IMR-90 (cell line): ENCODE results near the gene NRDC. TPM values are rescaled to one million over a fixed set of nuclear protein-coding genes. Genes with fewer than 3 reads are reported as not detected.

ENCODE experiments used
- ATAC-seq: fragments of 200-7000 bp; cut with Tn5 transposase; 2 replicates; pipeline ENCODE4 v1.9.1; 2020; ENCODE audit warnings: low read depth, mild to moderate bottlenecking, moderate library complexity
- BruUV-seq: library from RNA; stranded (reverse); fragments of 400-500 nt; replicated peaks from 2 replicates; lab custom pipeline; 2021; lab: Mats Ljungman, UMichigan
- CTCF ChIA-PET: fragments of 300-600 bp; formaldehyde crosslinking; extraction: SDS; loops from one replicate; lab custom pipeline; 2021; ENCODE audit warnings: antibody characterized with exemption; lab: Yijun Ruan, JAX
- POLR2A ChIA-PET: fragments of 300-600 bp; sonication (Branson Sonifier 250); formaldehyde crosslinking; loops from one replicate; lab custom pipeline; 2022; ENCODE audit warnings: antibody characterized with exemption; ENCODE audit not compliant: unreplicated experiment; lab: Charles Lee
- DNase-seq: peaks from one replicate; pipeline ENCODE4 v3.0.0; 2013
- H2AFZ ChIP-seq: replicated peaks from 2 replicates; pipeline ENCODE3; 2013; ENCODE audit warnings: low read length, mild to moderate bottlenecking; ENCODE audit not compliant: poor library complexity
- H2AK5ac ChIP-seq: 2 replicates; pipeline ENCODE4 v1.6.1; 2013; ENCODE audit warnings: low read depth, low read length, inconsistent platforms
- H2AK9ac ChIP-seq: replicated peaks from 2 replicates; pipeline ENCODE3; 2013; ENCODE audit warnings: mild to moderate bottlenecking, low read depth, low read length, moderate library complexity; ENCODE audit not compliant: poor library complexity
- H2BK120ac ChIP-seq: 2 replicates; pipeline ENCODE4 v1.6.1; 2013; ENCODE audit warnings: low read depth, low read length, inconsistent platforms
- H2BK15ac ChIP-seq: 3 replicates; pipeline ENCODE4 v1.6.1; 2013; ENCODE audit warnings: low read depth, low read length, inconsistent platforms
- H2BK20ac ChIP-seq: 2 replicates; pipeline ENCODE4 v1.6.1; 2013; ENCODE audit warnings: low read depth, mild to moderate bottlenecking, inconsistent platforms, low read length, moderate library complexity
- H2BK5ac ChIP-seq: 2 replicates; pipeline ENCODE4 v1.6.1; 2013; ENCODE audit warnings: mild to moderate bottlenecking, low read depth, low read length, inconsistent platforms; ENCODE audit not compliant: poor library complexity, severe bottlenecking
- H3K14ac ChIP-seq: replicated peaks from 2 replicates; pipeline ENCODE4 v1.6.1; 2013; ENCODE audit warnings: low read depth, low read length, inconsistent platforms
- H3K18ac ChIP-seq: 2 replicates; pipeline ENCODE4 v1.6.1; 2013; ENCODE audit warnings: low read depth, low read length, control low read depth
- H3K23ac ChIP-seq: 2 replicates; pipeline ENCODE4 v1.6.1; 2013; ENCODE audit warnings: low read depth, low read length, inconsistent platforms
- H3K27ac ChIP-seq: 2 replicates; pipeline ENCODE4 v1.5.1; 2013; ENCODE audit warnings: mild to moderate bottlenecking, control low read depth, low read length; ENCODE audit not compliant: insufficient read depth
- H3K27me3 ChIP-seq: 2 replicates; pipeline ENCODE4 v1.6.1; 2013; ENCODE audit warnings: low read length; ENCODE audit not compliant: control insufficient read depth, insufficient read depth
- H3K36me3 ChIP-seq: 2 replicates; pipeline ENCODE4 v1.6.1; 2013; ENCODE audit warnings: low read length, mixed read lengths; ENCODE audit not compliant: control insufficient read depth, insufficient read depth
- H3K4ac ChIP-seq: 2 replicates; pipeline ENCODE4 v1.6.1; 2013; ENCODE audit warnings: low read depth, low read length, inconsistent platforms
- H3K4me1 ChIP-seq: 2 replicates; pipeline ENCODE4 v1.6.1; 2013; ENCODE audit warnings: low read length, mixed read lengths; ENCODE audit not compliant: control insufficient read depth, insufficient read depth
- H3K4me2 ChIP-seq: 2 replicates; pipeline ENCODE4 v1.6.1; 2013; ENCODE audit warnings: low read depth, mild to moderate bottlenecking, control low read depth, low read length, moderate library complexity
- H3K4me3 ChIP-seq: 2 replicates; pipeline ENCODE4 v1.5.1; 2013; ENCODE audit warnings: low read depth, mild to moderate bottlenecking, control low read depth, low read length, moderate library complexity; ENCODE audit not compliant: insufficient read depth
- H3K56ac ChIP-seq: 2 replicates; pipeline ENCODE4 v1.6.1; 2013; ENCODE audit warnings: low read length, inconsistent platforms; ENCODE audit not compliant: insufficient read depth; ENCODE audit errors: extremely low read depth
- H3K79me1 ChIP-seq, 2 experiments: 2 replicates each; pipeline ENCODE4 v1.6.1; 2013; ENCODE audit warnings: low read length in 2 of 2, inconsistent platforms in 1 of 2, low read depth in 1 of 2
- H3K9ac ChIP-seq: 2 replicates; pipeline ENCODE4 v1.6.1; 2013; ENCODE audit warnings: low read depth, low read length, control low read depth
- H3K9me1 ChIP-seq: 2 replicates; pipeline ENCODE4 v1.6.1; 2013; ENCODE audit warnings: low read length, inconsistent platforms; ENCODE audit not compliant: insufficient read depth
- H3K9me3 ChIP-seq: 2 replicates; pipeline ENCODE4 v1.6.1; 2013; ENCODE audit warnings: low read length; ENCODE audit not compliant: control insufficient read depth, insufficient read depth
- H4K20me1 ChIP-seq: 2 replicates; pipeline ENCODE4 v1.6.1; 2013; ENCODE audit warnings: low read length, inconsistent platforms; ENCODE audit not compliant: insufficient read depth
- H4K5ac ChIP-seq: 2 replicates; pipeline ENCODE4 v1.6.1; 2013; ENCODE audit warnings: mild to moderate bottlenecking, low read depth, low read length, control low read depth
- H4K8ac ChIP-seq, 2 experiments: 2 replicates each; pipeline ENCODE4 v1.6.1; 2013; ENCODE audit warnings: low read depth in 2 of 2, low read length in 2 of 2, control low read depth in 1 of 2, inconsistent platforms in 1 of 2
- H4K91ac ChIP-seq: 2 replicates; pipeline ENCODE4 v1.6.1; 2013; ENCODE audit warnings: low read depth, low read length, inconsistent platforms; ENCODE audit not compliant: insufficient read depth
- CHD1 ChIP-seq: IDR thresholded peaks from 2 replicates; pipeline ENCODE4 v1.6.1; 2012; ENCODE audit warnings: low read depth, low read length, improper control_type of control experiment
- FOS ChIP-seq: fragments of 150-350 bp; IDR thresholded peaks from 2 replicates; pipeline ENCODE4 v1.6.1; 2016; ENCODE audit warnings: low read depth, low read length
- MAZ ChIP-seq: IDR thresholded peaks from 2 replicates; pipeline ENCODE4 v1.6.1; 2012; ENCODE audit warnings: low read depth, mild to moderate bottlenecking, low read length, improper control_type of control experiment, moderate library complexity, borderline replicate concordance
- WGBS, 2 experiments: methylation state at CpG; one replicate each; pipeline versions ENCODE4 v1.1.5 to v1.1.7; 2013; ENCODE audit warnings: missing lambda C conversion rate in 2 of 2; ENCODE audit not compliant: insufficient read length in 1 of 2; ENCODE audit errors: extremely low coverage in 2 of 2; 5-methylcytosine and 5-hydroxymethylcytosine counted together
- dilution Hi-C: fragments of 300-500 bp; cut with HindIII; formaldehyde crosslinking; loops from one replicate; pipeline ENCODE4 v1.14.3; 2018; ENCODE audit warnings: low sequenced_read_pairs; ENCODE audit not compliant: unreplicated experiment
- in situ Hi-C: fragments of 300-500 bp; cut with MboI; formaldehyde crosslinking; loops from 3 replicates; pipeline ENCODE4 v1.14.3; 2019; ENCODE audit warnings: low sequenced_read_pairs, inconsistent platforms, mixed read lengths
- intact Hi-C: fragments of 100-400 bp; cut with micrococcal nuclease; formaldehyde crosslinking; loops from 2 replicates; pipeline ENCODE4 v1.10.0; 2022
- polyA plus RNA-seq, 3 experiments: library from polyadenylated mRNA; depleted of rRNA; stranded (reverse); fragments of >200 nt; gene quantifications; 2 replicates each; pipeline ENCODE4 v1.2.3, GENCODE V29; 2012; ENCODE audit warnings: low replicate concordance in 1 of 3
- total RNA-seq: library from RNA; depleted of rRNA; stranded (reverse); fragments of >200 nt; gene quantifications from 2 replicates; pipeline ENCODE4 v1.2.3, GENCODE V29; 2012

Gene NRDC
- total and polyA plus RNA-seq, 2 of the 4 experiments (the other 2 are of a cell fraction): 75.8 to 84.7 TPM

DNA sequence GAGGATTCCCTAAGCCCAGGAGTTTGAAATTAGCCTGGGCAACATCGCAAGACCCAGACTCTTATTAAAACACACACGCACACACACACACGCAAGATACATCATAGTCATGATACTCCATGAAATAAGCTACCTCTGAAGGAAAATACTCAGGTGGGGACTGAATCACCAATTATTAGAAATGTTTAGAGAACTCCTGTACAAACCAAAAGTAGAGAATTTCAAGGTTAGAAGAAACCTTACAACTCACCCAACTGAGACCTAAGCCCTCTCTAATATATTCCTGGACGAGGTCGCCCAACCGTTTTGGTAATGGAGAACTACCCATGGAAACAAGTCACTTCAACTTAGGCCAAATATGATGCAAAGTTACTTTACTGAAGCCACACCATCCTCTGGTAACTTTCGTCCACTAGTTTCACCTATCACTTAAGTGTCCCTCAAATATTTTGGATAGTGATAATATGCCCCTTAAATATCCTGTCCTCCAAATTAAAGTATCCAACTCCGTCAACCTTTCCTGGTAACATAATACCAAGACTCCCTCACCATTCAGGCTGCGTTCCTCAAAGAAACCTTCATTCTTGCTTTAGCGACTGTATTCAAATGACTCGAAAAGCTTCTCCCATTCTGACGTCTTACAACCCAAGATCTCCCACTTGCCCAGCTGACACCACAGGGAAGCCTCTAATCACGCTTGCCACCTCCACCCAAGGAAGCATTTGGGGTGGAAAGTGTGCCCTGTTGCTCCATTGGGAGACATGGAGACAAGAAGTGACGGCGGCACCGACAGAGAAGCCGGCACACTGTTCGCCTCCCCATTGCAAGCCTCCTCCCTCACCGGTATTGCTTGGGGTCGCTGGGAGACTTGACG is 856 bp downstream of the NRDC start:
- peak overlapping the region; percentile 89 for H4K91ac ChIP-seq
- peaks cover 3% of the 10 kb centered on the region; the same call in 1 of the 2 replicates for H3K4me1 ChIP-seq
- H3K4me3 ChIP-seq: peak overlapping the region; percentile 83
- H3K4me2 ChIP-seq: peak overlapping the region; percentile 81
- intact Hi-C loops: no loop called here
- H3K27me3 ChIP-seq: no peaks in the 10 kb centered on the region
- no peak overlapping the region; the same call in 1 of the 2 replicates for H2BK20ac ChIP-seq
- peak overlapping the region; percentile 81 for H4K5ac ChIP-seq
- H4K8ac ChIP-seq: peak overlapping the region; percentile 75 to 83
- H3K23ac ChIP-seq: peak overlapping the region; percentile 89
- TF ChIP-seq FOS (no peak), CHD1 (0 out of 2 replicates have a peak, but pooled peaks have one; percentile 4), MAZ (no peak)
- peak overlapping the region; percentile 96 for H3K9ac ChIP-seq
- H2BK120ac ChIP-seq: peak overlapping the region; percentile 64; the same call in 1 of the 2 replicates
- H3K18ac ChIP-seq: peak overlapping the region; percentile 83
- peaks cover 2 to 45% of the 10 kb centered on the region in 2 experiments; a peak in 3 of 4 replicates for H3K79me1 ChIP-seq
- dilution Hi-C loops: no loop called here
- ChIA-PET POLR2A (no interaction called here), CTCF (no interaction called here)
- H3K14ac ChIP-seq: peak overlapping the region; percentile 88
- 0% methylated on average over 3 of the region's 21 CpGs; no CpG with 5 or more reads in 1 of the 2 experiments for WGBS, 2 experiments
- peaks cover 6% of the 10 kb centered on the region for H3K9me1 ChIP-seq
- BruUV-seq: no TSS peak
- H4K20me1 ChIP-seq: peaks cover 33% of the 10 kb centered on the region
- peak overlapping the region; percentile 84 for H3K56ac ChIP-seq
- H3K36me3 ChIP-seq: peaks cover 5% of the 10 kb centered on the region
- peak overlapping the region; percentile 93 for H2BK5ac ChIP-seq
- peak overlapping the region; percentile 39; the same call in 1 of the 3 replicates for H2BK15ac ChIP-seq
- H2AK5ac ChIP-seq: peak overlapping the region; percentile 78
- peak overlapping the region; percentile 95 for H3K27ac ChIP-seq
- in situ Hi-C loops: loop anchor here (25.0 kb wide), 1 partner anchor 410 kb away; no protein-coding TSS in a partner anchor
- no peaks in the 10 kb centered on the region for H3K9me3 ChIP-seq
- H2AFZ ChIP-seq: peak overlapping the region; percentile 94
- peak overlapping the region; percentile 94 for H3K4ac ChIP-seq
- DNase-seq (peak; percentile 42), ATAC-seq (peak; percentile 6; the same call in 1 of the 2 replicates)
- H2AK9ac ChIP-seq: peak overlapping the region; percentile 97
